Measurements from ENCODE around the gene SLC35B2. TPM values are rescaled to one million over a fixed set of nuclear protein-coding genes. Genes with fewer than 3 reads are reported as not detected.

Gene SLC35B2
- total RNA-seq, 1 experiment from 2014 or later = 105 TPM

DNA sequence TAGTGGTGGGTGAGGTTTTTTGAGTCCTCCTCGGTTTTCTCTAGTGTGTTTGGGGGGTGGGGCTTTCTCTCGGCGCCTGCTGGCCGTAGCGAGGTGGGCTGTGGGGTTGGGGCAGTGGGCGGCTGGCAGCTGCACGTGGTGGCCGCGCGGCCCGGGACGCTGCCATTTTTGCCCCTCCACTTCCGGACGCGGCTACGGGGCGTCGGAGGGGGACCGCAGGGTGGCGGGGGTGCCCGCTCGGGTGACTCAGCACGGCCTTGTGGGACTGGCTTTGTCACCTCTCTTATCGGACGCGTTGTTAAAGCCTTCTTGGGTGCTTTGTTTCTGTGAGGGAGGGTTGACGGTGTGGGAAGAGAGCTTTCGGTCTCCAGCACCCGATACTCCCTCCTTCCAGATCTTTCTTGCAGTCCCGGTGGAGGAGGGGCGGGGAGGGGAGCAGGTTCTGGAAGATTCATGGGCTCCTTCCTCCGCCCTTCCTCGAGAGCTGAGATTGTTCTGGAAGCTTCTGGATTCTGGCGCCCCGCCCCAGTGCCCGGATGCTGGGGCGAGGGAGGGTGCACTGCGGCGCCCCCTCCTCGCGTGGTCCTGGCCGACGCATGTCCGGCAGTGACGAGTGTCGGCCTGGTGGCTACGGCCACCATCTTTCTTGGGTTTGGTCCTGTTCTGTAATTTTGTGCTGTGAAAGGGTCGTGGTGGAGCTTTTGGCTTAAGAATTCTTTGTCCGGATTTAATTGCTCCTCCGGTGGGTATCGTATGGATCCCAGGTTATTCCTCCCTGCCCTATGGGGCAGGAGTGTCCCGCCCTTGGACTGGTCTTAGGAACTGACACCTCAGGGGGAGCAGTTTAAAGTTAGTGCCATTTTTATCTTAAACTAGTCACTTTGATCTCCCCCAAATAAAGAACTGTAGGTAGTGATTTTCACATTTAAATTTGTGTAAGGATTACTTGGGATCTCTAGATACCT, 9.7 kb downstream of the SLC35B2 start:
- no TSS peak for BruUV-seq (replicated peaks)
- Histone ChIP-seq H3K27ac (ENCODE audit: low read length) (peak overlapping the region; percentile 100), H3K27me3 (ENCODE audit: control insufficient read depth, insufficient read depth, low read length) (no peaks in the 10 kb centered on the region), H3K9me3 (ENCODE audit: control insufficient read depth, insufficient read depth, low read depth, low read length) (no peaks in the 10 kb centered on the region), H3K4me3 (ENCODE audit: low read depth in 2 of 2, low read length in 2 of 2) (peak overlapping the region; percentile 99 to 100), H3K4me1 (ENCODE audit: control insufficient read depth, insufficient read depth, low read length) (peaks cover 34% of the 10 kb centered on the region), H3K36me3 (ENCODE audit: control insufficient read depth, insufficient read depth, low read length) (peaks cover 52% of the 10 kb centered on the region)
- ATAC-seq (peak; percentile 58), DNase-seq (ENCODE audit: low read depth, low spot score) (no peak)
- 0 out of 2 replicates have a peak, but pooled peaks have one; percentile 25 for TF ChIP-seq SIN3A (IDR thresholded peaks at IDR 0.05; ENCODE audit: borderline replicate concordance, insufficient read depth, low read depth, low read length)
- TF ChIP-seq, protein P1, sequence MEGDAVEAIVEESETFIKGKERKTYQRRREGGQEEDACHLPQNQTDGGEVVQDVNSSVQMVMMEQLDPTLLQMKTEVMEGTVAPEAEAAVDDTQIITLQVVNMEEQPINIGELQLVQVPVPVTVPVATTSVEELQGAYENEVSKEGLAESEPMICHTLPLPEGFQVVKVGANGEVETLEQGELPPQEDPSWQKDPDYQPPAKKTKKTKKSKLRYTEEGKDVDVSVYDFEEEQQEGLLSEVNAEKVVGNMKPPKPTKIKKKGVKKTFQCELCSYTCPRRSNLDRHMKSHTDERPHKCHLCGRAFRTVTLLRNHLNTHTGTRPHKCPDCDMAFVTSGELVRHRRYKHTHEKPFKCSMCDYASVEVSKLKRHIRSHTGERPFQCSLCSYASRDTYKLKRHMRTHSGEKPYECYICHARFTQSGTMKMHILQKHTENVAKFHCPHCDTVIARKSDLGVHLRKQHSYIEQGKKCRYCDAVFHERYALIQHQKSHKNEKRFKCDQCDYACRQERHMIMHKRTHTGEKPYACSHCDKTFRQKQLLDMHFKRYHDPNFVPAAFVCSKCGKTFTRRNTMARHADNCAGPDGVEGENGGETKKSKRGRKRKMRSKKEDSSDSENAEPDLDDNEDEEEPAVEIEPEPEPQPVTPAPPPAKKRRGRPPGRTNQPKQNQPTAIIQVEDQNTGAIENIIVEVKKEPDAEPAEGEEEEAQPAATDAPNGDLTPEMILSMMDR (IDR thresholded peaks at IDR 0.05) = no peak
- CTCF ChIA-PET = interaction anchor here (1.0 kb wide), 2 partner anchors 75 to 147 kb away, joined by 3 to 4 read pairs; no protein-coding TSS in a partner anchor
- in situ Hi-C loops (cut with HindIII; ENCODE audit: low pct_unique_long_range_greater_than_20kb, low sequenced_read_pairs) = no loop called here
- intact Hi-C loops (cut with micrococcal nuclease; ENCODE audit: unreplicated experiment) = no loop called here
- POLR2A ChIA-PET = interaction anchor here (0.6 to 1.4 kb wide), 5 partner anchors 9 to 321 kb away, joined by 3 to 10 read pairs (median 3); no protein-coding TSS in a partner anchor

DNA sequence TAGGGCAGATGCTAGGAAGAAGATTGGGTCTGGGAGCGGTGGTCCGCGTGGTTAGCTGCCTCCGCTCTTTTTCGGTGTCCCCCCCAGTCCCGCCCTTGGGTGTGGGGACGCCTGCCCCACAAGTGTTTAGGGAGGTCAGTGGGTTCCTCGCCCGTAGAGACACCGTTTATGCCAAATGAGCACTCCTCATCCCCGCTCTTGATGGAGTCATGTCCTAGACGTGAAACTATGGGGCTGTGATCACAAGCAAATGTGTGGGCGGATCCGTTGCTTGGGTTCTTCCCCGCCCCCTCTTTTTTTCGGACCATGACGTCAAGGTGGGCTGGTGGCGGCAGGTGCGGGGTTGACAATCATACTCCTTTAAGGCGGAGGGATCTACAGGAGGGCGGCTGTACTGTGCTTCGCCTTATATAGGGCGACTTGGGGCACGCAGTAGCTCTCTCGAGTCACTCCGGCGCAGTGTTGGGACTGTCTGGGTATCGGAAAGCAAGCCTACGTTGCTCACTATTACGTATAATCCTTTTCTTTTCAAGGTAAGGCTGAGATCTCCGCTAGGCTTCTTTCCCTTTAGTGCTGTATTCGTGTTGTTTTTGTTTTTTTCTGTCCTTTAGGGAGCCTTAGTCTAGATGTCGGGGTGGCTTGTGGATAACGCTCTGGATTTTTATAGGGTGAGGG, 10.5 kb downstream of the SLC35B2 start, which contains the start of gene HSP90AB1:
HSP90AB1 (plus strand) TSS at position 439 of the 675 bp plus-strand sequence. CDS start 1,529 bp downstream, outside the sequence.
- CTCF ChIA-PET = interaction anchor here (1.0 kb wide), 2 partner anchors 74 to 146 kb away, joined by 3 to 4 read pairs; no protein-coding TSS in a partner anchor
- DNase-seq (ENCODE audit: low read depth, low spot score) (peak; percentile 96), ATAC-seq (peak; percentile 83)
- no peaks in the 10 kb centered on the region for H3K9me3 ChIP-seq (ENCODE audit: control insufficient read depth, insufficient read depth, low read depth, low read length)
- no TSS peak for BruUV-seq (replicated peaks)
- peak within 1 kb of the TSS; percentile 100 for H3K27ac ChIP-seq (ENCODE audit: low read length)
- H3K4me3 ChIP-seq (ENCODE audit: low read depth in 2 of 2, low read length in 2 of 2) = peak within 1 kb of the TSS; percentile 99 to 100
- H3K36me3 ChIP-seq (ENCODE audit: control insufficient read depth, insufficient read depth, low read length) = peaks cover 47% of the 10 kb centered on the region
- POLR2A ChIA-PET = interaction anchor here (0.5 to 1.4 kb wide), 4 partner anchors 12 to 74 kb away, joined by 3 to 8 read pairs (median 3); no protein-coding TSS in a partner anchor
- TF ChIP-seq SIN3A (IDR thresholded peaks at IDR 0.05; ENCODE audit: borderline replicate concordance, insufficient read depth, low read depth, low read length) (peak; percentile 91), POLR2AphosphoS5 (IDR thresholded peaks at IDR 0.05; ENCODE audit: low read depth, low read length) (peak; percentile 100), TCF7L2 (IDR thresholded peaks at IDR 0.05; ENCODE audit: low read depth, low read length) (peak; percentile 69)
- TF ChIP-seq, protein P2, sequence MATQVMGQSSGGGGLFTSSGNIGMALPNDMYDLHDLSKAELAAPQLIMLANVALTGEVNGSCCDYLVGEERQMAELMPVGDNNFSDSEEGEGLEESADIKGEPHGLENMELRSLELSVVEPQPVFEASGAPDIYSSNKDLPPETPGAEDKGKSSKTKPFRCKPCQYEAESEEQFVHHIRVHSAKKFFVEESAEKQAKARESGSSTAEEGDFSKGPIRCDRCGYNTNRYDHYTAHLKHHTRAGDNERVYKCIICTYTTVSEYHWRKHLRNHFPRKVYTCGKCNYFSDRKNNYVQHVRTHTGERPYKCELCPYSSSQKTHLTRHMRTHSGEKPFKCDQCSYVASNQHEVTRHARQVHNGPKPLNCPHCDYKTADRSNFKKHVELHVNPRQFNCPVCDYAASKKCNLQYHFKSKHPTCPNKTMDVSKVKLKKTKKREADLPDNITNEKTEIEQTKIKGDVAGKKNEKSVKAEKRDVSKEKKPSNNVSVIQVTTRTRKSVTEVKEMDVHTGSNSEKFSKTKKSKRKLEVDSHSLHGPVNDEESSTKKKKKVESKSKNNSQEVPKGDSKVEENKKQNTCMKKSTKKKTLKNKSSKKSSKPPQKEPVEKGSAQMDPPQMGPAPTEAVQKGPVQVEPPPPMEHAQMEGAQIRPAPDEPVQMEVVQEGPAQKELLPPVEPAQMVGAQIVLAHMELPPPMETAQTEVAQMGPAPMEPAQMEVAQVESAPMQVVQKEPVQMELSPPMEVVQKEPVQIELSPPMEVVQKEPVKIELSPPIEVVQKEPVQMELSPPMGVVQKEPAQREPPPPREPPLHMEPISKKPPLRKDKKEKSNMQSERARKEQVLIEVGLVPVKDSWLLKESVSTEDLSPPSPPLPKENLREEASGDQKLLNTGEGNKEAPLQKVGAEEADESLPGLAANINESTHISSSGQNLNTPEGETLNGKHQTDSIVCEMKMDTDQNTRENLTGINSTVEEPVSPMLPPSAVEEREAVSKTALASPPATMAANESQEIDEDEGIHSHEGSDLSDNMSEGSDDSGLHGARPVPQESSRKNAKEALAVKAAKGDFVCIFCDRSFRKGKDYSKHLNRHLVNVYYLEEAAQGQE (IDR thresholded peaks at IDR 0.05; ENCODE audit: insufficient read depth in 1 of 2, low read depth in 2 of 2, low read length in 1 of 2) = peak; percentile 25 to 62; a peak in 2 of 4 replicates
- TF ChIP-seq, protein P1 (IDR thresholded peaks at IDR 0.05) = no peak
- H3K4me1 ChIP-seq (ENCODE audit: control insufficient read depth, insufficient read depth, low read length) = peaks cover 32% of the 10 kb centered on the region
- H3K27me3 ChIP-seq (ENCODE audit: control insufficient read depth, insufficient read depth, low read length) = no peaks in the 10 kb centered on the region
- intact Hi-C loops (cut with micrococcal nuclease; ENCODE audit: unreplicated experiment) = no loop called here
- in situ Hi-C loops (cut with HindIII; ENCODE audit: low pct_unique_long_range_greater_than_20kb, low sequenced_read_pairs) = no loop called here

All from Panc1 (cell line).